WTC11 (cell line): ENCODE measurements around the gene SH3PXD2A.

Experiments
- ATF3 ChIP-seq: sonication (generic); formaldehyde crosslinking; conservative IDR thresholded peaks from 2 replicates; pipeline ENCODE4 v1.8.1; 2022; ENCODE audit warnings: mild to moderate bottlenecking, missing genetic modification reagents
- NFE2L1 ChIP-seq: sonication (generic); formaldehyde crosslinking; IDR thresholded peaks from 2 replicates; pipeline ENCODE4 v1.8.1; 2023; ENCODE audit warnings: missing genetic modification reagents
- ZNF416 ChIP-seq: fragments of 250-450 bp; sonication (Bioruptor Pico); IDR thresholded peaks from 2 replicates; pipeline ENCODE4 v1.9.0; 2021; ENCODE audit warnings: mild to moderate bottlenecking, inconsistent platforms
- TF ChIP-seq, protein P1 (sequence below): sonication (generic); formaldehyde crosslinking; IDR thresholded peaks from 2 replicates; pipeline ENCODE4 v1.8.0; 2022; ENCODE audit warnings: mild to moderate bottlenecking, missing genetic modification reagents
- TF ChIP-seq, protein P2 (sequence below): fragments of 200-600 bp; IDR thresholded peaks from 2 replicates; pipeline ENCODE4 v1.8.0; 2022; ENCODE audit warnings: antibody characterized with exemption

- TF ChIP-seq, protein P1, sequence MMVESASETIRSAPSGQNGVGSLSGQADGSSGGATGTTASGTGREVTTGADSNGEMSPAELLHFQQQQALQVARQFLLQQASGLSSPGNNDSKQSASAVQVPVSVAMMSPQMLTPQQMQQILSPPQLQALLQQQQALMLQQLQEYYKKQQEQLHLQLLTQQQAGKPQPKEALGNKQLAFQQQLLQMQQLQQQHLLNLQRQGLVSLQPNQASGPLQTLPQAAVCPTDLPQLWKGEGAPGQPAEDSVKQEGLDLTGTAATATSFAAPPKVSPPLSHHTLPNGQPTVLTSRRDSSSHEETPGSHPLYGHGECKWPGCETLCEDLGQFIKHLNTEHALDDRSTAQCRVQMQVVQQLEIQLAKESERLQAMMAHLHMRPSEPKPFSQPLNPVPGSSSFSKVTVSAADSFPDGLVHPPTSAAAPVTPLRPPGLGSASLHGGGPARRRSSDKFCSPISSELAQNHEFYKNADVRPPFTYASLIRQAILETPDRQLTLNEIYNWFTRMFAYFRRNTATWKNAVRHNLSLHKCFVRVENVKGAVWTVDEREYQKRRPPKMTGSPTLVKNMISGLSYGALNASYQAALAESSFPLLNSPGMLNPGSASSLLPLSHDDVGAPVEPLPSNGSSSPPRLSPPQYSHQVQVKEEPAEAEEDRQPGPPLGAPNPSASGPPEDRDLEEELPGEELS (CRISPR knock-in tag) = no peak
- TF ChIP-seq, protein P2, sequence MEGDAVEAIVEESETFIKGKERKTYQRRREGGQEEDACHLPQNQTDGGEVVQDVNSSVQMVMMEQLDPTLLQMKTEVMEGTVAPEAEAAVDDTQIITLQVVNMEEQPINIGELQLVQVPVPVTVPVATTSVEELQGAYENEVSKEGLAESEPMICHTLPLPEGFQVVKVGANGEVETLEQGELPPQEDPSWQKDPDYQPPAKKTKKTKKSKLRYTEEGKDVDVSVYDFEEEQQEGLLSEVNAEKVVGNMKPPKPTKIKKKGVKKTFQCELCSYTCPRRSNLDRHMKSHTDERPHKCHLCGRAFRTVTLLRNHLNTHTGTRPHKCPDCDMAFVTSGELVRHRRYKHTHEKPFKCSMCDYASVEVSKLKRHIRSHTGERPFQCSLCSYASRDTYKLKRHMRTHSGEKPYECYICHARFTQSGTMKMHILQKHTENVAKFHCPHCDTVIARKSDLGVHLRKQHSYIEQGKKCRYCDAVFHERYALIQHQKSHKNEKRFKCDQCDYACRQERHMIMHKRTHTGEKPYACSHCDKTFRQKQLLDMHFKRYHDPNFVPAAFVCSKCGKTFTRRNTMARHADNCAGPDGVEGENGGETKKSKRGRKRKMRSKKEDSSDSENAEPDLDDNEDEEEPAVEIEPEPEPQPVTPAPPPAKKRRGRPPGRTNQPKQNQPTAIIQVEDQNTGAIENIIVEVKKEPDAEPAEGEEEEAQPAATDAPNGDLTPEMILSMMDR = no peak
- TF ChIP-seq NFE2L1 (CRISPR knock-in tag) (no peak), ATF3 (CRISPR knock-in tag) (no peak), ZNF416 (CRISPR knock-in tag) (no peak)
Measured at GRCh38 chr10:103573205-103573487, 282.2 kb downstream of the SH3PXD2A start.
